HepG2 (cell line): ENCODE results near the gene OR13J1. TPM values are rescaled to one million over a fixed set of nuclear protein-coding genes. Genes with fewer than 3 reads are reported as not detected.

Source experiments
- ATAC-seq: fragments of 200-7000 bp; cut with Tn5 transposase; 3 replicates; pipeline ENCODE4 v1.9.1; 2020; ENCODE audit warnings: mild to moderate bottlenecking, moderate library complexity
- BruUV-seq: library from RNA; stranded (reverse); fragments of 400-500 nt; replicated peaks from 2 replicates; lab custom pipeline; 2021; lab: Mats Ljungman, UMichigan
- CTCF ChIA-PET: fragments of 300-600 bp; formaldehyde crosslinking; extraction: SDS; loops from one replicate; lab custom pipeline; 2021; ENCODE audit warnings: low total read pairs, inconsistent platforms, low intra/inter-chr PET ratio; lab: Yijun Ruan, JAX
- POLR2A ChIA-PET: fragments of 350-600 bp; sonication (Branson Sonifier 250); formaldehyde crosslinking; loops from one replicate; lab custom pipeline; 2020; ENCODE audit warnings: antibody characterized with exemption, inconsistent platforms; lab: Yijun Ruan, JAX
- DNase-seq: peaks from one replicate; pipeline ENCODE4 v3.0.0-alpha.2; 2015; ENCODE audit warnings: low spot score
- FAIRE-seq: peaks from 3 replicates; lab custom pipeline; 2011; peaks lifted over from hg19 to GRCh38; lab: Jason Lieb, UNC
- H2AFZ ChIP-seq: one replicate; pipeline ENCODE4 v1.6.1; 2011; ENCODE audit warnings: low read length, inconsistent platforms
- H3K27ac ChIP-seq: fragments of 300-600 bp; 3 replicates; pipeline ENCODE4 v1.8.0; 2011; ENCODE audit warnings: mixed run types, mild to moderate bottlenecking, mixed read lengths, low read length, inconsistent platforms; ENCODE audit not compliant: insufficient read depth; ENCODE audit errors: extremely low read length
- H3K27me3 ChIP-seq, 2 experiments: fragments of 200-600 bp in 1 of 2; 2 replicates in 1 of 2; 3 replicates in 1 of 2; pipeline versions ENCODE4 v1.6.0 to v1.8.0; 2011; ENCODE audit warnings: low read length in 2 of 2, mild to moderate bottlenecking in 2 of 2, moderate library complexity in 2 of 2, inconsistent platforms in 1 of 2; ENCODE audit not compliant: insufficient read depth in 2 of 2, control insufficient read depth in 1 of 2
- H3K36me3 ChIP-seq, 2 experiments: fragments of 200-600 bp in 1 of 2; replicated peaks in 1 of 2; 2 replicates in 1 of 2; 3 replicates in 1 of 2; pipeline versions ENCODE4 v1.5.1 to v1.8.0; 2011; ENCODE audit warnings: low read length in 2 of 2, inconsistent platforms in 1 of 2; ENCODE audit not compliant: insufficient read depth in 2 of 2, control insufficient read depth in 1 of 2
- H3K4me1 ChIP-seq: 2 replicates; pipeline ENCODE4 v1.5.1; 2012; ENCODE audit warnings: low read length, inconsistent platforms; ENCODE audit not compliant: insufficient read depth
- H3K4me2 ChIP-seq: 2 replicates; pipeline ENCODE4 v1.6.0; 2011; ENCODE audit warnings: low read depth, low read length, inconsistent platforms
- H3K4me3 ChIP-seq, 3 experiments: fragments of 200-600 bp in 1 of 3; sonication (generic), shearing (Covaris generic) in 1 of 3; replicated peaks in 1 of 3; 2 replicates each; pipeline ENCODE4 v1.5.1; 2011 to 2016; ENCODE audit warnings: low read length in 3 of 3, inconsistent platforms in 2 of 3, low read depth in 2 of 3, mild to moderate bottlenecking in 2 of 3, control low read depth in 1 of 3, mixed read lengths in 1 of 3; ENCODE audit not compliant: insufficient read depth in 1 of 3
- H3K79me2 ChIP-seq: one replicate; pipeline ENCODE4 v1.6.1; 2011; ENCODE audit warnings: low read length, inconsistent platforms; ENCODE audit not compliant: insufficient read depth
- H3K9ac ChIP-seq: 2 replicates; pipeline ENCODE4 v1.6.0; 2011; ENCODE audit warnings: mild to moderate bottlenecking, low read depth, low read length, inconsistent platforms; ENCODE audit not compliant: insufficient read depth
- H3K9me3 ChIP-seq: 2 replicates; pipeline ENCODE4 v1.5.1; 2012; ENCODE audit warnings: mild to moderate bottlenecking, low read length
- H4K20me1 ChIP-seq: 2 replicates; pipeline ENCODE4 v1.6.0; 2011; ENCODE audit warnings: inconsistent platforms, mild to moderate bottlenecking, low read length, moderate library complexity; ENCODE audit not compliant: insufficient read depth
- CCAR2 ChIP-seq: fragments of 200-400 bp; formaldehyde crosslinking; optimal IDR thresholded peaks from 2 replicates; pipeline ENCODE3; 2018; ENCODE audit warnings: low read depth, mild to moderate bottlenecking, low read length, moderate library complexity
- NBN ChIP-seq: fragments of 450-650 bp; conservative IDR thresholded peaks from 2 replicates; pipeline ENCODE4 v1.6.1; 2017
- SALL1 ChIP-seq: sonication (generic); formaldehyde crosslinking; IDR thresholded peaks from 2 replicates; pipeline ENCODE4 v1.8.0; 2022; ENCODE audit warnings: mild to moderate bottlenecking, missing genetic modification reagents
- SNRNP70 ChIP-seq: fragments of 200-400 bp; formaldehyde crosslinking; IDR thresholded peaks from 2 replicates; pipeline ENCODE4 v1.6.1; 2017; ENCODE audit warnings: mild to moderate bottlenecking, low read depth, low read length, moderate library complexity
- SP2 ChIP-seq: sonication (generic); formaldehyde crosslinking; IDR thresholded peaks from 2 replicates; pipeline ENCODE4 v1.5.1; 2020; ENCODE audit warnings: mild to moderate bottlenecking, missing genetic modification reagents
- TBX3 ChIP-seq: fragments of 450-650 bp; IDR thresholded peaks from 2 replicates; pipeline ENCODE4 v1.6.1; 2017; ENCODE audit warnings: antibody characterized with exemption, mild to moderate bottlenecking, inconsistent platforms, borderline replicate concordance
- ZKSCAN5 ChIP-seq: sonication (generic); formaldehyde crosslinking; IDR thresholded peaks from 2 replicates; pipeline ENCODE4 v1.5.1; 2020; ENCODE audit warnings: mild to moderate bottlenecking, missing genetic modification reagents
- ZNF20 ChIP-seq: sonication (generic); formaldehyde crosslinking; IDR thresholded peaks from 2 replicates; pipeline ENCODE4 v1.4.0; 2020; ENCODE audit warnings: mild to moderate bottlenecking, moderate library complexity, missing genetic modification reagents
- ZNF253 ChIP-seq: sonication (generic); formaldehyde crosslinking; IDR thresholded peaks from 2 replicates; pipeline ENCODE4 v1.8.0; 2022; ENCODE audit warnings: mild to moderate bottlenecking, missing genetic modification reagents, borderline replicate concordance
- ZNF275 ChIP-seq: sonication (generic); formaldehyde crosslinking; IDR thresholded peaks from 2 replicates; pipeline ENCODE4 v1.8.0; 2022; ENCODE audit warnings: missing genetic modification reagents, mild to moderate bottlenecking, inconsistent platforms, borderline replicate concordance
- ZNF564 ChIP-seq: sonication (generic); formaldehyde crosslinking; IDR thresholded peaks from 2 replicates; pipeline ENCODE4 v1.8.1; 2023; ENCODE audit warnings: mild to moderate bottlenecking, missing genetic modification reagents
- ZNF614 ChIP-seq: IDR thresholded peaks from 2 replicates; pipeline ENCODE4 v1.6.1; 2018; ENCODE audit warnings: missing biosample characterization, missing genetic modification reagents, inconsistent platforms, borderline replicate concordance
- ZNF772 ChIP-seq: sonication (generic); formaldehyde crosslinking; IDR thresholded peaks from 2 replicates; pipeline ENCODE4 v1.5.0; 2020; ENCODE audit warnings: mild to moderate bottlenecking, missing genetic modification reagents
- ZSCAN20 ChIP-seq: sonication (generic); formaldehyde crosslinking; IDR thresholded peaks from 2 replicates; pipeline ENCODE4 v1.4.0; 2020; ENCODE audit warnings: missing genetic modification reagents, mild to moderate bottlenecking, borderline replicate concordance
- WGBS: methylation state at CpG from one replicate; pipeline ENCODE4 v1.1.6; 2017; ENCODE audit warnings: low lambda C conversion rate; 5-methylcytosine and 5-hydroxymethylcytosine counted together
- in situ Hi-C: cut with HindIII; loops from 2 replicates; pipeline ENCODE4 v1.10.0; 2017; ENCODE audit warnings: low pct_unique_long_range_greater_than_20kb; ENCODE audit not compliant: extremely low pct_ligation_motif_present
- intact Hi-C: fragments of 100-400 bp; cut with micrococcal nuclease; formaldehyde crosslinking; loops from one replicate; pipeline ENCODE4 v1.10.0; 2022; ENCODE audit not compliant: unreplicated experiment
- polyA plus RNA-seq, 8 experiments: library from polyadenylated mRNA; depleted of rRNA in 3 of 8; stranded (reverse) in 7 of 8; unstranded in 1 of 8; fragments of >200 nt; fragmentation: Illumina TruSeq in 4 of 8; extraction: Trizol in 4 of 8; gene quantifications; 2 replicates each; pipeline versions ENCODE4 v1.2.1 to v1.2.3, GENCODE V29; 2011 to 2016; ENCODE audit warnings: low read depth in 4 of 8, missing spikeins in 1 of 8, mixed read lengths in 1 of 8; ENCODE audit not compliant: insufficient read depth in 1 of 8
- total RNA-seq, 5 experiments: library from RNA; depleted of rRNA; stranded (reverse); fragments of >200 nt; fragmentation: Illumina TruSeq; extraction: Trizol; gene quantifications; 2 replicates each; pipeline ENCODE4 v1.2.3, GENCODE V29; 2016; ENCODE audit warnings: low read depth in 1 of 5

OR13J1 gene
- total and polyA plus RNA-seq, 2 of the 13 experiments (the other 11 are each of a cell fraction or from before 2014, with no cell fraction given) = not detected

GRCh38 chr9:35882996-35883395 lies 12.8 kb upstream of the OR13J1 start:
- intact Hi-C loops = loop anchor here (1.0 to 10.0 kb wide), 3 partner anchors 57 to 238 kb away; partner anchors contain the start of gene NPR2
- no peaks in the 10 kb centered on the region for H3K27me3 ChIP-seq
- H3K9me3 ChIP-seq = no peaks in the 10 kb centered on the region
- no peak overlapping the region for H3K4me2 ChIP-seq
- no peak overlapping the region for H2AFZ ChIP-seq
- FAIRE-seq = no peak
- H3K4me3 ChIP-seq = no peak overlapping the region
- H3K27ac ChIP-seq = no peak overlapping the region
- WGBS = 25% methylated on average over 3 of the region's 3 CpGs
- peaks cover 9% of the 10 kb centered on the region; the same call in 1 of the 2 replicates for H3K4me1 ChIP-seq
- no peaks in the 10 kb centered on the region for H3K79me2 ChIP-seq
- no peak for TF ChIP-seq CCAR2
- no peak for TF ChIP-seq ZSCAN20 (CRISPR knock-in tag)
- TF ChIP-seq TBX3 = no peak
- TF ChIP-seq ZNF275 (CRISPR knock-in tag) = no peak
- no peak for TF ChIP-seq SALL1
- no peak for TF ChIP-seq ZNF20
- no peak for TF ChIP-seq SNRNP70
- no peak for TF ChIP-seq ZKSCAN5
- TF ChIP-seq ZNF772 (CRISPR knock-in tag) = no peak
- no peak for TF ChIP-seq SP2 (CRISPR knock-in tag)
- no peak for TF ChIP-seq ZNF614 (CRISPR knock-in tag)
- no peak for TF ChIP-seq ZNF253 (CRISPR knock-in tag)
- no peak for TF ChIP-seq NBN
- TF ChIP-seq ZNF564 (CRISPR knock-in tag) = no peak
- TF ChIP-seq, all 625 proteins: peak for 0
- Histone ChIP-seq H4K20me1 (no peaks in the 10 kb centered on the region; the same call in 1 of the 2 replicates), H3K9ac (no peak overlapping the region), H3K36me3 (no peaks in the 10 kb centered on the region)
- BruUV-seq = no TSS peak
- CTCF ChIA-PET = interaction anchor here (2.2 to 3.0 kb wide), 2 partner anchors 57 to 93 kb away, joined by 24 to 26 read pairs; no protein-coding TSS in a partner anchor
- in situ Hi-C loops = loop anchor here (5.0 kb wide), 2 partner anchors 56 to 96 kb away; partner anchors contain the start of genes FAM221B and TMEM8B
- no peak for DNase-seq
- POLR2A ChIA-PET = no interaction called here
- ATAC-seq = no peak
